Right ventricle myocardium inferior (tissue), 1 donor: ENCODE results near the gene SNX9. TPM values are rescaled to one million over a fixed set of nuclear protein-coding genes. Genes with fewer than 3 reads are reported as not detected.
"Not testable (repeated sequence)": the region's sequence is repeated elsewhere in the genome, so short reads cannot be mapped to it uniquely, and the experiment has no call there.

Experiments
- ATAC-seq: fragments of 200-7000 bp; cut with Tn5 transposase; one replicate; pipeline ENCODE4 v1.9.1; 2020; ENCODE audit warnings: mild to moderate bottlenecking, moderate library complexity
- DNase-seq: peaks from one replicate; pipeline ENCODE4 v3.0.0; 2021; ENCODE audit errors: missing footprints
- intact Hi-C: fragments of 100-400 bp; cut with DNase I; formaldehyde crosslinking; loops from one replicate; pipeline ENCODE4 v1.11.0; 2022
- total RNA-seq: library from RNA; stranded (reverse); fragmentation: NEBNext Ultra II Directional; extraction: Animal tissue kit (Norgen Biotek cat#: 25700); gene quantifications from one replicate; pipeline ENCODE4 v1.2.1, GENCODE V29; 2021
- donor health status: DM: no; HTN: yes; CAD: no; lungs with severe emphysema.

The SNX9 gene
- total RNA-seq, 1 donor from 2014 or later: 35.5 TPM

- no peak for ATAC-seq
Measured at GRCh38 chr6:157937318-157937717, 114.3 kb downstream of the SNX9 start.

GRCh38 chr6:157937916-157938315, 114.9 kb downstream of the SNX9 start:
- intact Hi-C loops: no loop called here
- DNase-seq (no peak), ATAC-seq (no peak)

More at GRCh38 chr6:157937318-157937717, 114.3 kb downstream of the SNX9 start:
- no peak for DNase-seq
- intact Hi-C loops: no loop called here

- intact Hi-C loops: loop anchor here (5.0 kb wide), 1 partner anchor 122 kb away; no protein-coding TSS in a partner anchor
- DNase-seq, ATAC-seq: not testable (repeated sequence)
Measured at GRCh38 chr6:157940375-157941036, 117.5 kb downstream of the SNX9 start.

GRCh38 chr6:157941101-157941863, 118.2 kb downstream of the SNX9 start:
- DNase-seq (no peak), ATAC-seq (no peak)
- intact Hi-C loops: loop anchor here (5.0 kb wide), 1 partner anchor 121 kb away; no protein-coding TSS in a partner anchor

- intact Hi-C loops: loop anchor here (5.0 kb wide), 1 partner anchor 120 kb away; no protein-coding TSS in a partner anchor
- DNase-seq: no peak
Measured at GRCh38 chr6:157942351-157942750, 119.3 kb downstream of the SNX9 start.

GRCh38 chr6:157943249-157943963, 120.4 kb downstream of the SNX9 start:
- intact Hi-C loops: loop anchor here (5.0 kb wide), 1 partner anchor 119 kb away; no protein-coding TSS in a partner anchor

More at GRCh38 chr6:157942351-157942750, 119.3 kb downstream of the SNX9 start:
- no peak for ATAC-seq

GRCh38 chr6:157943964-157944283, 120.9 kb downstream of the SNX9 start:
- ATAC-seq (no peak), DNase-seq (no peak)
- intact Hi-C loops: loop anchor here (5.0 kb wide), 1 partner anchor 118 kb away; no protein-coding TSS in a partner anchor

More at GRCh38 chr6:157943249-157943963, 120.4 kb downstream of the SNX9 start:
- ATAC-seq: no peak
- no peak for DNase-seq

GRCh38 chr6:157944983-157945931, 122.2 kb downstream of the SNX9 start:
- ATAC-seq: no peak
- no peak for DNase-seq
- intact Hi-C loops: loop anchor here (5.0 kb wide), 1 partner anchor 117 kb away; no protein-coding TSS in a partner anchor

GRCh38 chr6:157946053-157946617, 123.1 kb downstream of the SNX9 start:
- intact Hi-C loops: no loop called here
- DNase-seq (no peak), ATAC-seq (no peak)

GRCh38 chr6:157946865-157947532, 124.0 kb downstream of the SNX9 start:
- peak; percentile 70 for ATAC-seq
- no peak for DNase-seq
- intact Hi-C loops: no loop called here

- intact Hi-C loops, DNase-seq, ATAC-seq: not testable (repeated sequence)
Measured at GRCh38 chr6:157950899-157951298, 127.9 kb downstream of the SNX9 start.

GRCh38 chr6:157951828-157952227, 128.8 kb downstream of the SNX9 start:
- intact Hi-C loops: no loop called here
- ATAC-seq (no peak), DNase-seq (no peak)

GRCh38 chr6:157952861-157953351, 129.9 kb downstream of the SNX9 start:
- ATAC-seq (no peak), DNase-seq (no peak)
- intact Hi-C loops: no loop called here

GRCh38 chr6:157953580-157954091, 130.6 kb downstream of the SNX9 start:
- no peak for DNase-seq
- ATAC-seq: no peak
- intact Hi-C loops: no loop called here

- intact Hi-C loops: no loop called here
- DNase-seq (no peak), ATAC-seq (peak; percentile 34)
Measured at GRCh38 chr6:157954150-157955117, 131.4 kb downstream of the SNX9 start.

- intact Hi-C loops: no loop called here
- ATAC-seq (no peak), DNase-seq (no peak)
Measured at GRCh38 chr6:157955675-157956074, 132.6 kb downstream of the SNX9 start.
